Measurements from ENCODE around the gene KDM4C.

- TF ChIP-seq RAD21 (IDR thresholded peaks at IDR 0.05 in 1 of 2, conservative IDR thresholded peaks at IDR 0.05 in 1 of 2; ENCODE audit: low read depth in 2 of 2, low read length in 2 of 2) (no peak), CTCF (IDR thresholded peaks at IDR 0.05; ENCODE audit: control extremely low read depth in 1 of 3, insufficient read depth in 1 of 3, low read depth in 1 of 3, low read length in 3 of 3) (no peak)
These were observed 6.2 kb downstream of the KDM4C start for GRCh38 chr9:6764011-6764410.

Measured in H1 (cell line).